ENCODE data around the gene PARD3.

GRCh38 chr10:34087095-34087418, 728.0 kb downstream of the PARD3 start:
- TF ChIP-seq POLR2AphosphoS5 (IDR thresholded peaks at IDR 0.05) (no peak), TAF1 (IDR thresholded peaks at IDR 0.05; ENCODE audit: low read depth) (no peak), REST (IDR thresholded peaks at IDR 0.05; ENCODE audit: borderline replicate concordance) (no peak), RAD21 (conservative IDR thresholded peaks at IDR 0.05) (no peak), EZH2 (IDR thresholded peaks at IDR 0.05; ENCODE audit: borderline replicate concordance, insufficient read depth, low read length, poor library complexity, severe bottlenecking) (no peak), EP300 (conservative IDR thresholded peaks at IDR 0.05; ENCODE audit: poor library complexity, severe bottlenecking) (no peak), MXI1 (conservative IDR thresholded peaks at IDR 0.05; ENCODE audit: poor library complexity, severe bottlenecking) (no peak)
- TF ChIP-seq, protein P1, sequence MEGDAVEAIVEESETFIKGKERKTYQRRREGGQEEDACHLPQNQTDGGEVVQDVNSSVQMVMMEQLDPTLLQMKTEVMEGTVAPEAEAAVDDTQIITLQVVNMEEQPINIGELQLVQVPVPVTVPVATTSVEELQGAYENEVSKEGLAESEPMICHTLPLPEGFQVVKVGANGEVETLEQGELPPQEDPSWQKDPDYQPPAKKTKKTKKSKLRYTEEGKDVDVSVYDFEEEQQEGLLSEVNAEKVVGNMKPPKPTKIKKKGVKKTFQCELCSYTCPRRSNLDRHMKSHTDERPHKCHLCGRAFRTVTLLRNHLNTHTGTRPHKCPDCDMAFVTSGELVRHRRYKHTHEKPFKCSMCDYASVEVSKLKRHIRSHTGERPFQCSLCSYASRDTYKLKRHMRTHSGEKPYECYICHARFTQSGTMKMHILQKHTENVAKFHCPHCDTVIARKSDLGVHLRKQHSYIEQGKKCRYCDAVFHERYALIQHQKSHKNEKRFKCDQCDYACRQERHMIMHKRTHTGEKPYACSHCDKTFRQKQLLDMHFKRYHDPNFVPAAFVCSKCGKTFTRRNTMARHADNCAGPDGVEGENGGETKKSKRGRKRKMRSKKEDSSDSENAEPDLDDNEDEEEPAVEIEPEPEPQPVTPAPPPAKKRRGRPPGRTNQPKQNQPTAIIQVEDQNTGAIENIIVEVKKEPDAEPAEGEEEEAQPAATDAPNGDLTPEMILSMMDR (IDR thresholded peaks at IDR 0.05; ENCODE audit: poor library complexity, severe bottlenecking) = no peak
